Measurements from ENCODE around the gene CROCC2.

The CROCC2 gene

DNA sequence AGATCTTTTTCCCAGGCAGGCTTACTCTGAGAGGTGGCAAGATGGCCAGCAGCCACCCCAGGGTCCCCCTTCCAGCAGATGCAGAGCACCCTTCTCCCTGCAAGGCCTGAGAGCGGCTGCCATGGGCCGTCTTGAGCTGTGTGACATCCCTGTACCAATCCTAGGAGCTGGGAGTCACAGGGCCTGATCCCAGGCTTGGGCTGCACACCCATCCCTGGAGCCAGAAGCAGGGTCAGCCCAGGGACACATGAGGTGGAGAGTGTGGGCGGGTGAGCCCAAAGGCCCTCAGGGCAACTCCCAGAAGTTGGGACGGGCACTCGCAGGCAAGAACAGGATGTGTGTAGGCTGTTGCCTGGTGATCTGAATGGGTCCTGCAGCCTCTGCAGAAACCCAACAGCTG lies 40.5 kb downstream of the CROCC2 start:
- TF ChIP-seq, protein P1, sequence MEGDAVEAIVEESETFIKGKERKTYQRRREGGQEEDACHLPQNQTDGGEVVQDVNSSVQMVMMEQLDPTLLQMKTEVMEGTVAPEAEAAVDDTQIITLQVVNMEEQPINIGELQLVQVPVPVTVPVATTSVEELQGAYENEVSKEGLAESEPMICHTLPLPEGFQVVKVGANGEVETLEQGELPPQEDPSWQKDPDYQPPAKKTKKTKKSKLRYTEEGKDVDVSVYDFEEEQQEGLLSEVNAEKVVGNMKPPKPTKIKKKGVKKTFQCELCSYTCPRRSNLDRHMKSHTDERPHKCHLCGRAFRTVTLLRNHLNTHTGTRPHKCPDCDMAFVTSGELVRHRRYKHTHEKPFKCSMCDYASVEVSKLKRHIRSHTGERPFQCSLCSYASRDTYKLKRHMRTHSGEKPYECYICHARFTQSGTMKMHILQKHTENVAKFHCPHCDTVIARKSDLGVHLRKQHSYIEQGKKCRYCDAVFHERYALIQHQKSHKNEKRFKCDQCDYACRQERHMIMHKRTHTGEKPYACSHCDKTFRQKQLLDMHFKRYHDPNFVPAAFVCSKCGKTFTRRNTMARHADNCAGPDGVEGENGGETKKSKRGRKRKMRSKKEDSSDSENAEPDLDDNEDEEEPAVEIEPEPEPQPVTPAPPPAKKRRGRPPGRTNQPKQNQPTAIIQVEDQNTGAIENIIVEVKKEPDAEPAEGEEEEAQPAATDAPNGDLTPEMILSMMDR (IDR thresholded peaks at IDR 0.05; ENCODE audit: insufficient read depth, low read length, missing control alignments), result no peak
- ChIA-PET CTCF (no interaction called here), POLR2A (no interaction called here)
- no peak for DNase-seq (ENCODE audit: low read depth, low spot score)
- no peak overlapping the region for H3K4me3 ChIP-seq (ENCODE audit: low read depth, low read length)

DNA sequence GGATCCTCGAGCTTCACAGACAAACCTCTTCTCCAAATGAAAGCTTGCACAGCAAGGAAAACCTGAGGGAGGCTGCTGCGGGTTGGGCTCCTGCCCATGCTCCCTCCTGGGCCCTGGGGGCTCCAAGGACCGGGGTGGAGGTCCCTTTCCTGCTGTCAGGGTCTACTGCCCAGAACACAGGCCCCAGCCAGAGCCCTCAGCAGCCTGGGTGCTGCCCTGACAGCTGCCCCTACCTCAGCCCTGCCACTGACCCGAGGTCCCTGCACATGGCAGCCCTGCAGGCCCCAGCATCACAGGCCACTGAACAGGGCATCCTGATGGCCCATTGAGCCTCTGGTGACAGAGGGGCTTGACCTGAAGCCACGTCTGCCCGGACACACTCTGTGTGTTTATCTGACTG lies 41.0 kb downstream of the CROCC2 start:
- DNase-seq (ENCODE audit: low read depth, low spot score), result no peak
- ChIA-PET POLR2A (no interaction called here), CTCF (no interaction called here)
- H3K4me3 ChIP-seq (ENCODE audit: low read depth, low read length), result no peak overlapping the region
- TF ChIP-seq, protein P1 (IDR thresholded peaks at IDR 0.05; ENCODE audit: insufficient read depth, low read length, missing control alignments), result no peak

- ChIA-PET CTCF (no interaction called here), POLR2A (no interaction called here)
- no peak overlapping the region for H3K4me3 ChIP-seq (ENCODE audit: low read depth, low read length)
- no peak for DNase-seq (ENCODE audit: low read depth, low spot score)
- TF ChIP-seq, protein P1 (IDR thresholded peaks at IDR 0.05; ENCODE audit: insufficient read depth, low read length, missing control alignments), result no peak
Measured at GRCh38 chr2:240947607-240948006, 41.5 kb downstream of the CROCC2 start.

DNA sequence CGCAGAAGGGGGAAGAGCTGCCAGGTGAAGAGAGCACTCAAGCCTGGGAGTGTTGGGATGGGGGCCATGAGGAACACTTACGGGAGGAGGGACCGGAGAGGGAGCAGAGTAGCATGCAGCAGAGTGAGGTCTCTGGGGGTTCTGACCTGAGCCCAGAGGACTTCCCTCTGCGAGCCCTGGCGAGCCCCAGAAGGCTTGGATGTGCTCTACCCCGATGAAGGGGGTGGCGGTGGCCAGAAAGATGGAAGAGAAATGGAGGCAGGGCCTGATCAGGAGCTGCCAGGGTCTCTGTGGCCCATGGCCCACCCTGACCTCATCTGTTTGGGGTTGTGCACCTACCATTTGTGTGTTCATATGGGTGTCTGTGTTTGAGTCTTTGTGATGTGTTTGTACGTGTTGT lies 42.0 kb downstream of the CROCC2 start:
- no peak overlapping the region for H3K4me3 ChIP-seq (ENCODE audit: low read depth, low read length)
- CTCF ChIA-PET, result no interaction called here
- POLR2A ChIA-PET, result no interaction called here
- DNase-seq (ENCODE audit: low read depth, low spot score), result no peak
- TF ChIP-seq, protein P1 (IDR thresholded peaks at IDR 0.05; ENCODE audit: insufficient read depth, low read length, missing control alignments), result no peak

DNA sequence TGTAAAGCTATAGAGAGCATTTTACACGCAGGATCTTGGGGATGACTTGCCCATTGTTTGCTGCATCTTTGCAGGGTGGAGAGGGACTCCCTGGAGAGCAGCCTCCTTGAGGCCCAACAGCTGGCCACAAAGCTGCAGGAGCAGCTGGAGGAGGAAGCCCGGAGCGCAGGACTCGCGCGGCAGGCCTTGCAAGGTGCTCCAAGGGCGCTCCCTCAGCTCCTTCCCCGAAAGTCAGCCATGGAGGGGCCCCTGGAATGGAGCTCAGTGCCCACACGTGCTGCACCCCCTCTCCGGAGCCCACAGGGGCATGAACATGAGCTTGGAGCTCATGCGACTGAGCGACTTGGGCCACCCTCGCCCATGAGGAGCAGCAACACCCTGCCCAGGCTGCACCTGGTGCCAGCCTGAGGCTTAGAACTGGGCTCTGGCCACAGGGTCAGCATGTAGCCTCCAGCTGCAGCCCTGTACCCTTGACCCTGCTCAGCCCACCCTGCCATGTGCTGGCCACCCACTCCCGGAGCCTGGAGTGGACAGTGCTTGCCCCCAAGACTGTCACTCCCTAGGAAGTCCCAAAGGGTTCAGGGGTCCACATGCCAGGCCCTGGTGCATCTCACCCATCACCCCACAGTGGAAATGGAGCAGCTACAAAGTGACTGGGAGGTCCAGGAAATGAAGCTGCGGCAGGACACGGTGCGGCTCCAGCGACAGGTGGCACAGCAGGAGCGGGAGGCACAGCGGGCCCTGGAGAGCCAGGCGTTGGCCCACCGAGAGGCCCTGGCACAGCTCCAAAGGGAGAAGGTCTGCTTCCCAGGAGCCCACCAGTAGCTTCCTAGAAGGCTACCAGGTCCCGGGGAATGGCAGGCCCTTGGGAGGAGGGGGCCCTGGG lies 43.0 kb downstream of the CROCC2 start:
- TF ChIP-seq, protein P1 (IDR thresholded peaks at IDR 0.05; ENCODE audit: insufficient read depth, low read length, missing control alignments), result no peak
- POLR2A ChIA-PET, result no interaction called here

DNA sequence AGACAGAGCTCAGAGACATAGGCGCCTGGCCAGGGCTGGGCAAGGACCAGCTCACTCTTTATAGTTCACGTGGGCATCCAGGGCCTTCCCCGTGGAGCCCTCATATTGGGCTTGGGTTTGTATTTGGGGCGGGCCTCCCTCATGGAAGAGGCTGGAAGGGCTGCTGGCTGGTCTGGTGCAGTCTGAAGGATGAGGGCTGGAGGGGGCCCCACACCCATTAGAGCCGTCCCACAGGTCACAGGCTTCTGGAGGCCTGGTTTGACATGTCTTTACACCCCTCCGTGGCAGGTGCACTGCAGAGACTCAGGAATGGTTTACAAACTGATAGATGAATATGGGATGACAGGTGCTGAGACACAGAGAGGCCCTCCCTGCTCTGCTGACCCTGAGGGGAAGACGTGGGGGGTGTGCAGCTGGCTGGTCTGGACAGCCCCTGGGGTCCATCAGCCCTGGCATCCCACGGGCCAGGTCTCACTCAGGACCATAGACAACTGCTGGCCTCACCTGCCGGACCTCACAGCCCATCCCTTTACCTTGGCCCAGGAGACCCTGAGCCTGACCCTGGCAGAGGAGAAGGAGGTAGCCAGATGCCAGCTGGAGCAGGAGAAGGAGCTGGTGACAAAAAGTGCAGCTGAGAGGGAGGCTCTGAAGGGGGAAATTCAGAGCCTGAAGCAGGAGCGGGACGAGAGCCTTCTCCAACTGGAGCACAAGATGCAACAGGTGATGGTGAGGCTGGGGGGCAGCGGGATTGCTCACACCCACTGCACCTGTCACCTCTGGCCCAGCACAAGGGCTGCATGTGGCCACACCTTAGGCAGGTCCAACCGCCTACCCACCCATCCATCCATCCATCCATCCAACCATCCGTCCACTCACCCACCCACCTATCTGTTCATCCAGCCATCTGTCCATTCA lies 43.9 kb downstream of the CROCC2 start:
- no peak overlapping the region for H3K4me3 ChIP-seq (ENCODE audit: low read depth, low read length)
- CTCF ChIA-PET, result interaction anchor here (1.2 kb wide), 1 partner anchor 36 kb away, joined by 3 read pairs; no protein-coding TSS in a partner anchor
- POLR2A ChIA-PET, result no interaction called here
- no peak for DNase-seq (ENCODE audit: low read depth, low spot score)
- TF ChIP-seq, protein P1 (IDR thresholded peaks at IDR 0.05; ENCODE audit: insufficient read depth, low read length, missing control alignments), result no peak

More for the DNA sequence above, 43.0 kb downstream of the CROCC2 start:
- no peak for DNase-seq (ENCODE audit: low read depth, low spot score)
- CTCF ChIA-PET, result interaction anchor here (1.2 kb wide), 1 partner anchor 36 kb away, joined by 3 read pairs; no protein-coding TSS in a partner anchor
- no peak overlapping the region for H3K4me3 ChIP-seq (ENCODE audit: low read depth, low read length)
